Spleen (tissue), 7 donors: ENCODE results near the gene NUDT8.

Source experiments
- POLR2A ChIP-seq, 3 donors: fragments of 450-650 bp; IDR thresholded peaks; one replicate each; pipeline ENCODE4 v1.5.1; 2017; ENCODE audit warnings: antibody characterized with exemption in 3 of 3, mild to moderate bottlenecking in 1 of 3
- POLR2AphosphoS5 ChIP-seq, 3 donors: sonication (generic); formaldehyde crosslinking; IDR thresholded peaks; one replicate each; pipeline ENCODE4 v1.5.1; 2017; ENCODE audit warnings: antibody characterized with exemption in 3 of 3
- TF ChIP-seq, protein P1 (sequence below), 11 experiments: fragments of 200-600 bp in 7 of 11; fragments of 450-650 bp in 4 of 11; sonication (generic) in 4 of 11; IDR thresholded peaks in 8 of 11; conservative IDR thresholded peaks in 3 of 11; 1 replicate in 7 of 11; 2 replicates in 4 of 11; pipeline versions ENCODE4 v1.4.0 to v1.8.0; 2016 to 2021; ENCODE audit warnings: antibody characterized with exemption in 11 of 11, inconsistent platforms in 4 of 11, mild to moderate bottlenecking in 1 of 11
- donor health status: DM: no; HTN: no; CAD: no; lungs with moderate emphysema.
- donor health status: DM: no; HTN: no; CAD: no.
- donor health status: DM: no; HTN: no; CAD: no.

DNA sequence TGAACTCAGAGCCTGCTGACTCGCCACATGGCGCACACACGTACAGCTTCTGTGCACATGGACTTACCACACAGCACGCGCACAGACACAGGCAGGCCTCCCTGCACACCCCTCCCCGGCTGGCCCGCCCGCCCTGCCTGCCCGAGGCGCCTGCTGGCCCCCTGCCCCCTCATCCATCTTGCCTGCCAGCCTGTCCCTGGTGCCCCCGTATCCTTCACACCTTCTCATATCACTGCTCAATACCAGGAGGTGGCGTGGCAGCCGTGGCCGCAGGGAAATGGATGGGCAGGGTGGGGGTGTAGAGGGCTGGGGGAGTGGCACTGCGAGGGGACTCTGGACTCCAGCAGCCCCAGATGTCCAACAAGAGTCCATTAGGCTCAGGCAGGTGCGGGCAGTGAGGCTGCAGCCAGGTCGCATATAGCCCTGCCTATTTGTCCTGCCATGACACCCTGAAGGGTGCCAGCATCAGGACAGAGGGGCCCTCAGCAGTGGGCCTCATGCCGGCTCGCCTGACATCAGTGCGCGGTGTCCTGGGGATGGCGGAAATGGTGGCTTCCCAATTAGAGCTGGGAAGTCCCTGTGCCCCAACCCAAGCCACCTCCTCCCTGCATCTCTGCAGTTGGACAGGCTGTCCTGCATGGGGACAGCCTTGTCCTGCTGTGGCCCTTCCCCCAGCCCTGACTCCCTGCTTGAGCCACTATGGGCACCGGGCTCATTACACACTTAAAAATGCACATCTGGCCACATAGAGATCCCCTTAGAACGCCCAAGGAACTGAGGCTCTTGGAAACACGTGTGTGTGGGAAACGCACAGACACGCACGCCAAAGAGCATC lies 11.8 kb upstream of the NUDT8 start:
- TF ChIP-seq, protein P1, sequence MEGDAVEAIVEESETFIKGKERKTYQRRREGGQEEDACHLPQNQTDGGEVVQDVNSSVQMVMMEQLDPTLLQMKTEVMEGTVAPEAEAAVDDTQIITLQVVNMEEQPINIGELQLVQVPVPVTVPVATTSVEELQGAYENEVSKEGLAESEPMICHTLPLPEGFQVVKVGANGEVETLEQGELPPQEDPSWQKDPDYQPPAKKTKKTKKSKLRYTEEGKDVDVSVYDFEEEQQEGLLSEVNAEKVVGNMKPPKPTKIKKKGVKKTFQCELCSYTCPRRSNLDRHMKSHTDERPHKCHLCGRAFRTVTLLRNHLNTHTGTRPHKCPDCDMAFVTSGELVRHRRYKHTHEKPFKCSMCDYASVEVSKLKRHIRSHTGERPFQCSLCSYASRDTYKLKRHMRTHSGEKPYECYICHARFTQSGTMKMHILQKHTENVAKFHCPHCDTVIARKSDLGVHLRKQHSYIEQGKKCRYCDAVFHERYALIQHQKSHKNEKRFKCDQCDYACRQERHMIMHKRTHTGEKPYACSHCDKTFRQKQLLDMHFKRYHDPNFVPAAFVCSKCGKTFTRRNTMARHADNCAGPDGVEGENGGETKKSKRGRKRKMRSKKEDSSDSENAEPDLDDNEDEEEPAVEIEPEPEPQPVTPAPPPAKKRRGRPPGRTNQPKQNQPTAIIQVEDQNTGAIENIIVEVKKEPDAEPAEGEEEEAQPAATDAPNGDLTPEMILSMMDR (IDR thresholded peaks at IDR 0.05 in 8 of 11, conservative IDR thresholded peaks at IDR 0.05 in 3 of 11) = no peak
- TF ChIP-seq POLR2AphosphoS5 (IDR thresholded peaks at IDR 0.05) (no peak), POLR2A (IDR thresholded peaks at IDR 0.05) (no peak)
